Upper lobe of left lung (tissue), 4 donors: ENCODE results near the gene BDNF.

Source experiments
- CTCF ChIP-seq, 6 experiments: fragments of 450-650 bp in 4 of 6; fragments of 200-600 bp in 2 of 6; sonication (generic) in 2 of 6; IDR thresholded peaks; one replicate each; pipeline ENCODE4 v1.5.1; 2016 to 2019; ENCODE audit warnings: antibody characterized with exemption in 6 of 6
- POLR2A ChIP-seq, 4 donors: fragments of 450-650 bp; IDR thresholded peaks; one replicate each; pipeline ENCODE4 v1.5.1; 2016 to 2017; ENCODE audit warnings: antibody characterized with exemption in 4 of 4, mild to moderate bottlenecking in 2 of 4

DNA sequence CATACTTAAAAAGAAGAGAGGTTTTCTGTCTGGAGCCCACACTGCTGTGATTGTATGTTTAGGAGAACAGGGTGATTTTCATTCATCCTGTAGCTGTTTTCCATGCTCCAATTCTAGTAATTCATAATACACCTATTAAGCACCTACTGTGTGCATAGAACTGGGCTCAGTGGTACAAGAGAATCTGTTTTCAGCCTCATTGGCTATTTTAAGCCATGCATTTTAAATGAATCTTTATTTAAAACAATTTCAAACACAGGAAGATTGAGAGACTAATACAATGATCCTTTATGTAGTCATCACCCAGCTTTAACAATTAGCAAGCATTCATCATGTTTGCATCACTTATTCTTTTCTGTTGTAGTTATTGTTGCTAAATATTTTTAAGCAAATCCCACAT is 86.2 kb downstream of the BDNF start:
- no peak for TF ChIP-seq CTCF (IDR thresholded peaks at IDR 0.05)
- TF ChIP-seq POLR2A (IDR thresholded peaks at IDR 0.05): no peak
